Activated T-cell treated with anti-CD3 and anti-CD28 coated beads, Interleukin-2, amount 50 U/mL, for 72 hours (primary cell): ENCODE measurements around the gene GBX1. TPM values are rescaled to one million over a fixed set of nuclear protein-coding genes. Genes with fewer than 3 reads are reported as not detected.

Experiments
- ATAC-seq, 2 donors: fragments of 150-1000 bp; cut with Tn5 transposase; replicated peaks in 1 of 2; 2 replicates each; pipeline ENCODE4 v1.10.0; 2021; ENCODE audit warnings: moderate library complexity in 2 of 2, mild to moderate bottlenecking in 1 of 2
- DNase-seq, 2 donors: peaks; one replicate each; pipeline ENCODE4 v3.0.0; 2021 to 2022; ENCODE audit warnings: mixed read lengths in 1 of 2
- H3K27ac Mint-ChIP-seq: one replicate; pipeline ENCODE4 v1.8.0; 2022; ENCODE audit warnings: mild to moderate bottlenecking, moderate library complexity, mixed read lengths
- H3K27me3 Mint-ChIP-seq: one replicate; pipeline ENCODE4 v1.8.0; 2022; ENCODE audit warnings: low read depth, mixed read lengths
- H3K36me3 Mint-ChIP-seq, 2 donors: one replicate each; pipeline ENCODE4 v1.8.0; 2022; ENCODE audit warnings: mixed read lengths in 2 of 2, mild to moderate bottlenecking in 1 of 2; ENCODE audit not compliant: insufficient read depth in 2 of 2
- H3K4me1 Mint-ChIP-seq: one replicate; pipeline ENCODE4 v1.8.0; 2022; ENCODE audit warnings: low read depth, mixed read lengths
- H3K4me3 Mint-ChIP-seq, 2 donors: one replicate each; pipeline ENCODE4 v1.8.0; 2022; ENCODE audit warnings: mild to moderate bottlenecking in 2 of 2, mixed read lengths in 2 of 2, moderate library complexity in 2 of 2
- H3K9me3 Mint-ChIP-seq, 2 donors: one replicate each; pipeline ENCODE4 v1.8.0; 2022; ENCODE audit warnings: mixed read lengths in 2 of 2
- total RNA-seq, 2 donors: library from RNA; stranded (reverse); gene quantifications; one replicate each; pipeline ENCODE4 v1.2.3, GENCODE V29; 2022

GBX1 gene
- total RNA-seq, 2 donors from 2014 or later = not detected

DNA sequence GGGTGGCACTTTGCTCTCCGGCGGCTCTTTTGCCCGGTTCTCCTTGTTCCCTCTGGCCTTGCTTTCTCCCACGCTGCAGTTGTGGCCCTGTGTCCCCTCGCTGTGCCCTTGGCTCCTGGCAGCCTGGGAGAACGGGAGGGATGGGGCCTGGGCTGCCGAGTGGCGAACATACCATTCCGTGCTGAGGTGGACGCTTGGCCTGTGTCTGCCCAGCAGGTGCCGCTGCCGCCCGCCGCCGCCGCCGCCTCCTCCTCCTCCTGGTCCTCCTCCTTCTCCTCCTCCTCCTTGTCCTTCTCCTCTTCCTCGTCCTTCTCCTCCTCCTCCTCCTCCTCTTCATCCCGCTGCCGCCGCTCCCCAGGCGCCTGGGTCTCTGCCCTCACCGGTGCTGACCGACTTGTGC lies 45.2 kb downstream of the GBX1 start:
- DNase-seq = no peak
- no peak overlapping the region for H3K27ac Mint-ChIP-seq
- no peaks in the 10 kb centered on the region for H3K27me3 Mint-ChIP-seq
- no peak for ATAC-seq
- H3K36me3 Mint-ChIP-seq = peaks cover 0 to 3% of the 10 kb centered on the region in 2 donors
- H3K9me3 Mint-ChIP-seq = no peaks in the 10 kb centered on the region
- no peak overlapping the region for H3K4me3 Mint-ChIP-seq
- H3K4me1 Mint-ChIP-seq = peaks cover 7% of the 10 kb centered on the region

DNA sequence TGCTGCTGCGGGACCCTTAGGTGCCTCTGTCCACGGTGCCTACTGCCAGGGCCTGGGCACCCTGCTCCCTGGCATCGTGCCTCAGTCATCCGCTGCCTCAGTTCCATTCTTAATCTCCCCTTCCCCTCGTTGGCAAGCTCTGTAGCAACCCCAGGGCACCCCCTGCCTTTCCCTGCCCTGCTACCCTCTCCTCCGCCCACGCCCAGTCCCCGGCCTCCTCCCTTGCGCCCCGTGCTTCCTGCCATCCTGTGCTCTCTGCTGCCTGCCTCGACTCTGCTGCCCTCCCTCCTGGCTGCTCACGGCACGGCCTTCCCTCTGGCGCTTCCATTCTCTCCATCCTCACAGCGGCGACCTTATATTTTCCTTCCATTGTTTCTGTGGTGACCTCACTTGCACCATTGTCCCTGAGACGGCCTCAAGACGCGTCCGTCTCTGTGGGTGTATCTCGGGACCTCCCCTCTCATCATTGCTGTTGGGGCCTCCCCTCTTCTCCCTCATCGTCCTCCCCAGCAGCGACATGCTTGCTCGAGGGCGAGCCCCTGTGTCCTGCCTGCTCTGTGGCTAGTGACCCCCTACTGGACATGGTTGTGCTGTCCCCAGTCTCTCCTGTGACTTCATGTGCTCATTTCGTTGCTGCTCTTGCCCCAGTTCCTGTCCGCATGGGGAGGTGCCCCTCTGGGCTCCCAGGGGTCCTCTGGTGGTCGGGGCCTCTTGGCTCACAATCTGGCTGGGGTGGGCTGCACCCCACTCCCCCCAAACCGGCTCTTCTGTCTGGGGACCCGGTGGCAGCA lies 45.9 kb downstream of the GBX1 start:
- Mint-ChIP-seq H3K27me3 (no peaks in the 10 kb centered on the region), H3K4me3 (no peak overlapping the region), H3K4me1 (peaks cover 7% of the 10 kb centered on the region), H3K36me3 (peaks cover 0 to 3% of the 10 kb centered on the region in 2 donors), H3K9me3 (no peaks in the 10 kb centered on the region), H3K27ac (no peak overlapping the region)
- ATAC-seq = no peak
- DNase-seq = no peak

DNA sequence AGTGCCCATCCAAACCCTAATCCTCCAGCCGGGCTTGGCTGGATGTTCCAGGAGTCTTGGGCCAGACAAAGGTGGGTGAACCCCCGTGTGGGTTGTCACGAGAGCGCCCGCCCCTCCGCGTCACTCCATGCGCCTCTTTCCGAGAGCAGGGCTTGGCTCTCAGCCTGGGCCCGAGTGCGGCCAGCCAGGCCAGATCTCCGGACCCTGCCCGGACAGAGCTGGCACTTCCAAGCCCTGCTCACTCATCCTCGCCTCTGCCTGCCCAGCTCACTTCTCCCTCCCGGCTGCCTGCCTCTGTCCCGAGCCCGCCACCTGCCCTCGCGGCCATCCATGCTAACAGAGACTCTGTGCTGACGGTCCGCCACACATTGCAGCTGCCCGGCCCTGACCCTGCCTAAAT lies 46.6 kb downstream of the GBX1 start:
- no peak for DNase-seq
- Mint-ChIP-seq H3K27me3 (no peaks in the 10 kb centered on the region), H3K9me3 (no peaks in the 10 kb centered on the region), H3K4me1 (peaks cover 7% of the 10 kb centered on the region), H3K27ac (no peak overlapping the region), H3K36me3 (peaks cover 0 to 3% of the 10 kb centered on the region in 2 donors), H3K4me3 (no peak overlapping the region)
- no peak for ATAC-seq

DNA sequence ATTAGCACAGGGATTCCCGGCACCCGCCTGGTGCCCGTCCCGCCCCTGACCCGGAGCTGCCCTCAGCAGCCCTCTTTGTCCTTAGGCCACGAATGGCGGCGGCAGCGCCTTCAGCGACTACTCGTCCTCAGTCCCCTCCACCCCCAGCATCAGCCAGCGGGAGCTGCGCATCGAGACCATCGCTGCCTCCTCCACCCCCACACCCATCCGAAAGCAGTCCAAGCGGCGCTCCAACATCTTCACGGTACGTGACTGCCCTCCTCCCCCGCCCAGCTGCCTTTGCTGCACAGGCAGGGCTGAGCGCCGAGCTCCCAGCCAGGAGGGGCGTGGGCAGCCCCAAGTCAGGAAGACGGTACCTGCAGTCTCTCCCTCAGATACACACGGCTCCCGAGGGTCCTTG lies 47.6 kb downstream of the GBX1 start:
- Mint-ChIP-seq H3K27ac (no peak overlapping the region), H3K27me3 (no peaks in the 10 kb centered on the region), H3K4me1 (peaks cover 7% of the 10 kb centered on the region), H3K36me3 (peaks cover 0 to 3% of the 10 kb centered on the region in 2 donors), H3K9me3 (no peaks in the 10 kb centered on the region), H3K4me3 (no peak overlapping the region)
- DNase-seq (no peak), ATAC-seq (no peak)

DNA sequence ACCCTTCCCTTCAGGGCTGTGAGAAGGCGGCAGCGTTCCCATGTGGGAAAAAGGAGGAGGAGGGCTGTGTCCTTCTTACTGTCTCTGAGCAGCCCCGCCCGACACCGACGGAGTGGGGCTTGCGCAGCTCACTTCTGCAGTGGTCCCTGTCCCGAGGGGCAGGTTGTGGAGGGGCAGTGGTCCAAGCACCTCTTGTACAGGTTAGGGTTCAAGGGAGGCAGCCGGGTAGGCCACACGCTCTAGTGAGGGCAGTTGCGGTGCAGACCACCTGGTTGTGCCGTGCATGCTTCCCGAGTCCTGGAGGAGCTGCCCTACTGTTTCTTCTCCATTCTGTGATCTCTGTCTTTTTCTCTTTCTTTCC lies 48.5 kb downstream of the GBX1 start:
- H3K27me3 Mint-ChIP-seq = no peaks in the 10 kb centered on the region
- peaks cover 0 to 3% of the 10 kb centered on the region in 2 donors for H3K36me3 Mint-ChIP-seq
- DNase-seq (no peak), ATAC-seq (no peak)
- H3K27ac Mint-ChIP-seq = no peak overlapping the region
- H3K4me3 Mint-ChIP-seq = no peak overlapping the region
- no peaks in the 10 kb centered on the region for H3K9me3 Mint-ChIP-seq
- H3K4me1 Mint-ChIP-seq = peaks cover 5% of the 10 kb centered on the region

DNA sequence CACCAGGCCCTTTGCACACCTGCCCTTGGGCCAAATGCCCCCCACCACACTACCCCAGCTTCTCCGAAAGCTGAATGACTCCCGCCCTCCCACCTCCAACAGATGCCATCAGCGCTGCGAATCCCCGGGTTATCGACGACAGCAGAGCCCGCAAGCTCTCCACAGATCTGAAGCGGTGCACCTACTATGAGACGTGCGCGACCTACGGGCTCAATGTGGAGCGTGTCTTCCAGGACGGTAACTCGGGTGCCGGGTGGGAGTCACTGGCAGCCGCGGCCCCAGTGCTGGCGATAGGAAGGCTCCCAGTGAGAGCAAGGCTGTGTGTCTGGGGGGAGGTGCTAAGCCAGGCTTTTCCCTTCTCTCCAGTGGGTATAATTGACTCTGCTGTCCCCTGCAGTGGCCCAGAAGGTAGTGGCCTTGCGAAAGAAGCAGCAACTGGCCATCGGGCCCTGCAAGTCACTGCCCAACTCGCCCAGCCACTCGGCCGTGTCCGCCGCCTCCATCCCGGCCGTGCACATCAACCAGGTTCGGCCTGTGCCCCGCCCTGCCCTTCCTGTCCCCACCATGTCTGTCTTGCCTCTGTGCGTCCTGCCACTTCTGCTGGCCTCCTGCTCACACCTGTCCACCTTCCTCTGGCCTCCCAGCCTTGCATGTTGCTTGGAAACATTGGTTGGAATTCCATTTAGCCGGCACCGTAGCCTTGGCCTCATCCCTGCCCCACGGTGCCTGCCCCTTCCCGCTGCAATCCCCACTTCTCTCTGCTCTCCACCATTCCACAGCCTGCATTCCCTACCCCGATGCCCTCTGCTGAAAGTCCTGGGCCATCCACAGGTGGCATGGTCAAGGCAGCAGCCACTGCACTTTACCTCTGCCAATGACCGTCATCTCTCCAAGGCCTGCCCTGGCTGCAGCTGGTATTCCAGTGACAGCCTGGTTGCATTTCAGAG lies 49.1 kb downstream of the GBX1 start:
- Mint-ChIP-seq H3K27ac (no peak overlapping the region), H3K27me3 (peaks cover 6% of the 10 kb centered on the region)

DNA sequence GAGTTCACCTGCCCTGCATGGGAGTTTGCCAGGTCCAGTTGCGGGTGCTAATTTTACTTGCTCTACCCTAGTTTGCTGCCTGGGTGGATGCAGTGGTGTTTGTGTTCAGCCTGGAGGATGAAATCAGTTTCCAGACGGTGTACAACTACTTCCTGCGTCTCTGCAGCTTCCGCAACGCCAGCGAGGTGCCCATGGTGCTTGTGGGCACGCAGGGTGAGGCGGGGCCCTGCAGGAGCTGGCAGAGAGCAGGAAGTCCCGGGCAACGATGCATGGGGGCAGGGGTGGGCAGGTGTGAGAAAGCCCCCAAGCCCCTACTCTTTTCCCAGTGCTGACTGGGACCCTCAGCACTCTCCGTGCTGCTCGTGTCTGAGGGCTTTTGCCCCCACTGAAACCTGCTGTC lies 49.9 kb downstream of the GBX1 start:
- H3K27me3 Mint-ChIP-seq = peaks cover 14% of the 10 kb centered on the region
- peak overlapping the region; percentile 60 to 66 for H3K4me3 Mint-ChIP-seq
- DNase-seq (peak in 1 of 2 donors; percentile 25), ATAC-seq (peak in 1 of 2 donors; percentile 50)
- no peak overlapping the region for H3K27ac Mint-ChIP-seq
- no peaks in the 10 kb centered on the region for H3K9me3 Mint-ChIP-seq
- H3K36me3 Mint-ChIP-seq = peaks cover 0 to 3% of the 10 kb centered on the region in 2 donors
- no peaks in the 10 kb centered on the region for H3K4me1 Mint-ChIP-seq

More for the DNA sequence above, 49.1 kb downstream of the GBX1 start:
- no peaks in the 10 kb centered on the region for H3K9me3 Mint-ChIP-seq
- peak overlapping the region in 1 of 2 donors; percentile 56 for H3K4me3 Mint-ChIP-seq
- ATAC-seq (no peak), DNase-seq (no peak)
- no peaks in the 10 kb centered on the region for H3K4me1 Mint-ChIP-seq
- H3K36me3 Mint-ChIP-seq = peaks cover 0 to 3% of the 10 kb centered on the region in 2 donors

DNA sequence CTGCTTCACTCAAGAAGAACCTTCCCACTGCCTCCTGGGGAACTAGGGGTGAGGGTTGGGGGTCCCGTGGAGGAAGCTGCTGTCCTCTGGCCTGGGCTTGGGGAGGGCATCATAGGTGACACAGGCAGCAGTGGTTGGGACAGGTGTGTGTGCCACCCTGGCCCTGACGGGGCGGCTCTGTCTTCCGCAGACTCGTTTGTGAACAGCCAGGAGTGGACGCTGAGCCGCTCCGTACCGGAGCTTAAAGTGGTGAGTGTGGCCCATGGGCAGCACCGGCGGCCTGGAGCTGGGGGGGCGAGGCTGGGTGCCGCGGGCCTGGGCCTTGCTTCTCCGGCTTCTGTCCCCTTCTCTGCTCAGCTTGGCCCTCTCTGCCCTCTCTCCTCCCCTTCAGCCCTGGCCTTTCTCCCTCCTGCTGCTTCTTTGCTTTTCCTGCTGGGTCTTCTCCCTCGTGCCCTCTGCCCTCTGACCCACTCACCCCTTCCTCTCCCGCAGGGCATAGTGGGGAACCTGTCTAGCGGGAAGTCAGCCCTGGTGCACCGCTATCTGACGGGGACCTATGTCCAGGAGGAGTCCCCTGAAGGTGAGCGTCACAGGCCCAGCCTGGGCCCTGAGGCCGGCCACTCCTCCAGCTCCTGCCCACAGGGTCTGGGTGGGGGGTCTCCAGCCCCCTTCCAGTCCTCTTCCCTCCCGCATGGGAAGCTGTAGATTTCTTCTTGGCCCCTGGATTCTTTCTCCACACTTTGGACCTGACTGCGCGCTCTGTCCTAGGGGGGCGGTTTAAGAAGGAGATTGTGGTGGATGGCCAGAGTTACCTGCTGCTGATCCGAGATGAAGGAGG lies 50.7 kb downstream of the GBX1 start:
- ATAC-seq (no peak), DNase-seq (no peak)
- peaks cover 14% of the 10 kb centered on the region for H3K27me3 Mint-ChIP-seq
- H3K27ac Mint-ChIP-seq = no peak overlapping the region
- H3K4me1 Mint-ChIP-seq = no peaks in the 10 kb centered on the region
- H3K36me3 Mint-ChIP-seq = peaks cover 0 to 3% of the 10 kb centered on the region in 2 donors
- H3K4me3 Mint-ChIP-seq = peak overlapping the region; percentile 60 to 66
- H3K9me3 Mint-ChIP-seq = no peaks in the 10 kb centered on the region

DNA sequence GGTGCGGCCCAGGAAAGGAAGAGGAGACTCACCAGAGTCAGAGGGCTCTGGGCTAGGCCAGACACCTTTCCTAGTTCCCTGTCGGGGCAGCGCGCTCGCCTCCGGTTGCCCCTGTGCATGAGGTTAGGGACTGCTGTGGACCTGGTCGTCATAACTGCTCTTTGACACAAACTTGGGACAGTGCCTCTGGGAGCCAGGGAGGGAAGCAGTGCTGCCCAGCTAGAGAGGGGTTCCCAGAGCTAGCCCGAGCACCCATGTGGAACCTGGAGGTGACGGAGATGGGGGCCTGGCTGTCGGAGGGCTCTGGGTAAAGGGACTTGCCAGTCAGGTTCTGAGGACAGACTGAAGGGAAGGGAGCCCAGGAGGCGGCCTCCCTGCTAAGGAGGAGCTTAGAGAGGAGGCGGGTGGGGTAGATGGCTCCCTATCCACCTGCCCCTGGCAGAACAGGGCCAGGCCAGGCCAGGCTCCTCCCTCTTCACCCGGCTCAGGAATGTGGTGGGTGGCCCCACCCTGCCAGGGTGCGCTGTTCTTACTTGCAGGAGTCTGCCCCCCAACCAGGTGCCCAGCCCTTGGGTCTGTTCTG lies 51.6 kb downstream of the GBX1 start:
- no peak overlapping the region for H3K27ac Mint-ChIP-seq
- ATAC-seq = no peak
- H3K4me3 Mint-ChIP-seq = peak overlapping the region; percentile 13 to 67
- H3K4me1 Mint-ChIP-seq = no peaks in the 10 kb centered on the region
- peaks cover 0 to 3% of the 10 kb centered on the region in 2 donors for H3K36me3 Mint-ChIP-seq
- H3K9me3 Mint-ChIP-seq = no peaks in the 10 kb centered on the region
- H3K27me3 Mint-ChIP-seq = peaks cover 14% of the 10 kb centered on the region
- no peak for DNase-seq

DNA sequence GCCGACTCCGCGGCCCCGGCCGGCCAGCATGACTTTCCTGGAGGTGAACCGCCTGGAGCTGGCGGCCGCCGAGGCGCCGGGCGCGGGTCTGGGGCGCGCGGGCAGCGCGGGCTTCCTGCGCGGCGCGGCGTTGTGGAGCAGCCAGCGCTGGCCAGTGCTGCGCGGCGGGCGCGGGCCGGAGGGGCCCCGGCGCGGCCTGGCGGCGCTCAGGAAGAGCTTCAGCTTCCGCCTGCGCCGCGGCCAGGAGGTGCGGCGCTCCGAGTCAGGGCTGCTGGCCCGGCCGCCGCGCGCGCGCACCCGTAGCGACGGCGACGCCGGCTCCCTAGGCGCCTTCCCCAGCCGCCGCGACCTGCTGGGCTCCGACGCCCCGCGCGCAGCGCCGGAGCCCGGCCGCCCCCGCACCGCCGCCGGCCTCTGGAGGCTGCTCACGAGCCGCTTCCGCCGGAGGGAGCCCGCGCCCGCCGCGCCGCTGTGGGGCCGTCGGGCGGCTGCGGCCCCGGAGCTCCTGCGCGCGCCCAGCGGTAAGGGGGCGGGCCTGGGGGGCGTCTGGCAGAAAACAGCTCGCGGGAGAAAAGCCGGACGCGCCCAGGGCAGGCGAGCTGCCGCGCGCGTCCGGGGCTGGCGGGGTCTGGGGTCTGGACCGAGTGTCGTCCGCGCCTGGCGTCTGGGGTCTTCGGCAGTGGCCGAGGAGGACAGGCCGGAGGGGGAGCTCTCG lies 52.2 kb downstream of the GBX1 start:
- Mint-ChIP-seq H3K4me3 (peak overlapping the region; percentile 13 to 67), H3K4me1 (no peaks in the 10 kb centered on the region), H3K36me3 (peaks cover 0 to 3% of the 10 kb centered on the region in 2 donors), H3K9me3 (no peaks in the 10 kb centered on the region), H3K27ac (no peak overlapping the region), H3K27me3 (peaks cover 14% of the 10 kb centered on the region)
- DNase-seq (peak; percentile 57 to 69), ATAC-seq (peak; percentile 71)

DNA sequence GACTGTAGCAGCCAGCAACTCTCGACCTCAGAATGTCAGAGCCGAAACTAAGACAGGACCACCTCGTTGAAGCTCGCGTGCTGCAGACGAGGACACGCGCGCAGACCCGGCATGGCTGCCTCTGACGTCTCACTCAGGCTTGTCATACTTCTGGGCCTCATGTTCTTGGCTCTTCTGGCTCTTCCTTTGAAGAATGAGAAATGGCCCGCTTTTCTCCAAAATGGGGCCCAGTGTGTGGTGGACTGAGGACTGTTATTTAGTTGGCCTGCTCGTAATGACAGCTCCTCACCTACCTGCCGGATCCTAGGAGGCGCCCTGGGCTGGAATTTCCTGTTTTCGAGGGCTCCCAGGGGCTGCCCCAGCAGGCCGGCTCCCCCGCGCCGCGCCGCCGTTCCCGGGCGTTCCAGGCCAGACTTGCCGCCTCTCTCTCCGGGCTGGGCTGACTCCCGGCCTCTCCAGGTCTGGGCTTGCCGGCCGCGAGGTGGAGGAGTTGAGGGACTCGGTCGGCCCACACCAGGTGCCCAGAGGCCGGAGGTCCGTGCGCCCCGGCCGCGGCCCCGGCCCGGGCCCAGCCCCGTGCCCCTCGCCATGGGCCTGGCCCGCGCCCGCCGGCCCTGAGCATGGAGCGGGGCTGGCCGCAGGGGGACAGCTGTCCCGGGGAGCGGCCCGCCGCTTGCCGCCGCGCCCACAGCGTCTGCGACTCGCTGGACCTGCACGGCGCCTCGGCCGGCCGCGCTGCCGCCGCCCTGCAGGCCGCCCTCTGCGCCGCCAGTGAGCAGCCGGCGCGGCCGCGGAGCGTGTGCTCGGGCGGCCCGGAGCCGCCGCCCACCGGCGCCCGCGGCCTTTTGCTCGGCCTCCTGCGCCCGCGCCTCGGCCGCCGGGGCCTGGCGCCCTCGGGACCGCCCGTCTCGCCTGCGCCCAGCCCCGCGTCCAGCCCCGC lies 53.1 kb downstream of the GBX1 start:
- Mint-ChIP-seq H3K27me3 (peaks cover 14% of the 10 kb centered on the region), H3K9me3 (no peaks in the 10 kb centered on the region), H3K27ac (no peak overlapping the region), H3K4me3 (peak overlapping the region in 1 of 2 donors; percentile 32), H3K4me1 (no peaks in the 10 kb centered on the region), H3K36me3 (peaks cover 0 to 1% of the 10 kb centered on the region in 2 donors)
- DNase-seq (no peak), ATAC-seq (peak; percentile 25 to 41)
